Activated CD4-positive, alpha-beta T cell treated with anti-CD3 and anti-CD28 coated beads, Interleukin-2, amount 10 ng/mL, durations not matched to agents 7 days and 5 days (primary cell): ENCODE measurements around the gene SETD7. TPM values are rescaled to one million over a fixed set of nuclear protein-coding genes. Genes with fewer than 3 reads are reported as not detected.
A peak's percentile ranks its signal among the peaks of the same experiment; 100 is the strongest.

Experiments
- CTCF ChIA-PET: fragments of 350-600 bp; sonication (Branson Sonifier 250); formaldehyde crosslinking; loops from one replicate; lab custom pipeline; 2021; ENCODE audit warnings: antibody characterized with exemption; lab: Charles Lee
- POLR2A ChIA-PET: fragments of 350-600 bp; sonication (Branson Sonifier 250); formaldehyde crosslinking; loops from one replicate; lab custom pipeline; 2021; ENCODE audit warnings: antibody characterized with exemption; lab: Charles Lee
- DNase-seq: peaks from one replicate; pipeline ENCODE4 v3.0.0-alpha.2; 2020
- H3K27ac Mint-ChIP-seq: one replicate; pipeline ENCODE4 v1.8.0; 2021; ENCODE audit warnings: mild to moderate bottlenecking, moderate library complexity, mixed read lengths
- H3K27me3 Mint-ChIP-seq: one replicate; pipeline ENCODE4 v1.8.0; 2021; ENCODE audit warnings: mixed read lengths
- H3K36me3 Mint-ChIP-seq: one replicate; pipeline ENCODE4 v1.8.0; 2021; ENCODE audit warnings: low read depth, mixed read lengths
- H3K4me1 Mint-ChIP-seq: one replicate; pipeline ENCODE4 v1.8.0; 2021; ENCODE audit warnings: mixed read lengths
- H3K4me3 Mint-ChIP-seq: one replicate; pipeline ENCODE4 v1.8.0; 2021; ENCODE audit warnings: mild to moderate bottlenecking, moderate library complexity, mixed read lengths
- H3K9me3 Mint-ChIP-seq: one replicate; pipeline ENCODE4 v1.8.0; 2021; ENCODE audit warnings: mixed read lengths
- total RNA-seq, 2 experiments: library from RNA; stranded (reverse); gene quantifications; one replicate each; pipeline ENCODE4 v1.2.3, GENCODE V29; 2021

SETD7 gene
- total RNA-seq, 2 experiments from 2014 or later = 5.8 to 6.7 TPM

- DNase-seq = no peak
- CTCF ChIA-PET = interaction anchor here (1.0 kb wide), 1 partner anchor 72 kb away, joined by 3 read pairs; no protein-coding TSS in a partner anchor
- H3K27me3 Mint-ChIP-seq = peaks cover 24% of the 10 kb centered on the region
- H3K36me3 Mint-ChIP-seq = no peaks in the 10 kb centered on the region
- POLR2A ChIA-PET = interaction anchor here (0.6 to 1.1 kb wide), 2 partner anchors 8 to 102 kb away, joined by 3 to 4 read pairs; no protein-coding TSS in a partner anchor
- H3K4me3 Mint-ChIP-seq = peak overlapping the region; percentile 93
- H3K27ac Mint-ChIP-seq = peak overlapping the region; percentile 97
- H3K4me1 Mint-ChIP-seq = peaks cover 38% of the 10 kb centered on the region
- no peaks in the 10 kb centered on the region for H3K9me3 Mint-ChIP-seq
These were observed 1.5 kb downstream of the SETD7 start for GRCh38 chr4:139554642-139554892.

GRCh38 chr4:139553751-139554641 is 2.0 kb downstream of the SETD7 start:
- Mint-ChIP-seq H3K27ac (peak overlapping the region; percentile 97), H3K36me3 (no peaks in the 10 kb centered on the region), H3K9me3 (no peaks in the 10 kb centered on the region), H3K27me3 (peaks cover 20% of the 10 kb centered on the region), H3K4me1 (peaks cover 36% of the 10 kb centered on the region), H3K4me3 (peak overlapping the region; percentile 93)
- no peak for DNase-seq
- ChIA-PET POLR2A (interaction anchor here (0.6 to 1.1 kb wide), 2 partner anchors 8 to 102 kb away, joined by 3 to 4 read pairs; no protein-coding TSS in a partner anchor), CTCF (interaction anchor here (1.0 to 1.2 kb wide), 2 partner anchors 32 to 71 kb away, joined by 3 to 4 read pairs; no protein-coding TSS in a partner anchor)

DNA sequence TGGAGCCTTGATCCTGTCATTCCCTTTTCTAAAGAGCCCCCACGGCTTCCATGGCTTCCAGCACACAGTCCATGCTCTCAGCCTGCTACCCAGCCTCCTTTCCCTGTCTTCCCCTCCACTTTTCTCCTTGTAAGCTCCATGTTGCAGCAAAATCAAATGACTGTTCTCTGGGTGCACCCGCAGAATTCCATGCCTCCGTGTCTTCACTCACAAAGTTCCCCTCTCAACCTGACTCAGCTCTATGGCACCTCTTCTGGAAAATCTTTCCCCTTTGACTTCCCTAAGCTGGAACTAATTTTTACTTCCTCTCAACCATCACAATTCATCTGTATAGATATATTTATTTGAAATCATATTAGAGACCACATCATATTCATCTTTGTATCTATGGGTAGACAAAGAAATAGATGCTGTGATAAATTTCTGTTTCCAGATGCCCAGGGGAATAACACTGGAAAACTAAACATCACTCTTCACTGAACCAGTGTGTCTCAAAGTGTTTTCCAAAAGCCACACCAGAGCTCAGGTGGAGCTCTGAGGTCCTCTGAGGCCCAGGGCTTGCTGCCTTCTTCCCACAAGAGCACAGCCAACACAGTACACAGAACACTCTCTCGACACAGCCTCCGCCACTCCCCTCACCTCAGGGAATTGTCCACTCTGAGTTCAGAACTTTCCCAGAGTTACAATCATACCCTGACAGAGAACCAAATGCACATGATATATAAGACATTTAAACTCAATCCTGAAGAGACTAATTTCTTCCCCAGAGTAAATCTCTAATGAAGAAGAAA is 3.3 kb downstream of the SETD7 start:
- ChIA-PET CTCF (interaction anchor here (0.6 to 1.7 kb wide), 3 partner anchors 12 to 702 kb away, joined by 4 to 5 read pairs (median 4); no protein-coding TSS in a partner anchor), POLR2A (no interaction called here)
- H3K27me3 Mint-ChIP-seq = peaks cover 8% of the 10 kb centered on the region
- DNase-seq = no peak
- no peaks in the 10 kb centered on the region for H3K9me3 Mint-ChIP-seq
- H3K36me3 Mint-ChIP-seq = no peaks in the 10 kb centered on the region
- no peak overlapping the region for H3K27ac Mint-ChIP-seq
- no peak overlapping the region for H3K4me3 Mint-ChIP-seq
- peaks cover 29% of the 10 kb centered on the region for H3K4me1 Mint-ChIP-seq

DNA sequence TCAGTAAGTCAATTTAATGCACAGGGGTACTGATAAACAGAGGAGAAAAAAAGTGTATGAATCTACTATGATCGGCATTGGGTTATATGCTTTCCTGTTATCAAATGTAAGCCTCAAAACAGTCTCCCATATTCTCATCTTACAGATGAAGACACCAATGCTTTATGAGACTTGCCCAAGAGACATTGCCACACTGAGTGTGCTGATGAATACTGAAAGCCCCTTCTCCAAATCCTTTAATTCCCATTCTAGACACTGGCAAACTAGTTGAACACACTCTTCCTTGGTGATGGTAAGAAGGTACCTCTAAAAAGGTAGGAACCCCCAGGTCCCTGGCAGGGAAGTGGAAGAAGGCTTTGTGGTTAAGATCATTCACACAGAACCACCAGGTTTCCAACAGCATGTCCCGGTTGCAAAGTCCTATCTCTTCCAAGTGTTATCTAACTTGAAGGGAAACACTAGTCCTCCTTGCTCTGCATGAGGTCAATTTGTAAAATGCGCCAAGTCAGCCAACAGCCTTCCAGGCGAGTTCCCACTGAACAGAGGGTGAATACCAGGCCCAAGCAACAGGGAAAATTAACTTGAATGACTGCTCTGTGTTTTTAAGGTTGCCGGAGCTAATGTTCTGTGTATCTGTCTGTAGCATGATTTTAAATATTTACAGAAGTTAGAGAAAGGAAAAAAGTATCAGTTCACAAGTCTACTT is 5.1 kb downstream of the SETD7 start:
- DNase-seq = no peak
- Mint-ChIP-seq H3K4me1 (peaks cover 21% of the 10 kb centered on the region), H3K27me3 (no peaks in the 10 kb centered on the region), H3K36me3 (no peaks in the 10 kb centered on the region), H3K27ac (no peak overlapping the region), H3K9me3 (no peaks in the 10 kb centered on the region), H3K4me3 (no peak overlapping the region)
- ChIA-PET POLR2A (no interaction called here), CTCF (interaction anchor here (2.2 kb wide), 1 partner anchor 10 kb away, joined by 6 read pairs; no protein-coding TSS in a partner anchor)

- H3K9me3 Mint-ChIP-seq = no peaks in the 10 kb centered on the region
- peaks cover 5% of the 10 kb centered on the region for H3K4me1 Mint-ChIP-seq
- POLR2A ChIA-PET = no interaction called here
- peaks cover 2% of the 10 kb centered on the region for H3K36me3 Mint-ChIP-seq
- CTCF ChIA-PET = interaction anchor here (0.9 to 1.0 kb wide), 2 partner anchors 9 to 17 kb away, joined by 3 read pairs; no protein-coding TSS in a partner anchor
- no peak for DNase-seq
- no peak overlapping the region for H3K4me3 Mint-ChIP-seq
- H3K27me3 Mint-ChIP-seq = no peaks in the 10 kb centered on the region
- no peak overlapping the region for H3K27ac Mint-ChIP-seq
These were observed 8.0 kb downstream of the SETD7 start for GRCh38 chr4:139547979-139548378.

DNA sequence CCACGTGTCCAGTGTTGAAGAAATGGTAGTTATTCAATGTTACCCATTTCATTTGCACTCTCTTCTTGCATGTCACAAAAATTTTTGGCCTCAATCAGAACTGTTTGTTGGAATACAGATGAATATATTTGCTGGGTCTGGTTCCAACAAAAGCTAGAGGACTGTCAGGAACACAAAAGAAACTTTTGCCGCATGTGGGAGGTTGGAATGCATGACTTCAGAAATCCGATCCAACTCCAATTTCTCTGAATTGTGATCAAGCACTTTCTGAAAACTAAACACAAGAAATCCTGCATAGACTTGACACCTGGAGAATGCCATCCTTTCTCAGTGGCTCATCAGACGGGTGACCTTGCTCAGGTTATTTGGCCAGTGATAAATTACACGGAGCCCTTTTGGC is 15.4 kb downstream of the SETD7 start:
- no peak overlapping the region for H3K27ac Mint-ChIP-seq
- no peak overlapping the region for H3K4me3 Mint-ChIP-seq
- H3K9me3 Mint-ChIP-seq = no peaks in the 10 kb centered on the region
- POLR2A ChIA-PET = no interaction called here
- H3K27me3 Mint-ChIP-seq = no peaks in the 10 kb centered on the region
- CTCF ChIA-PET = interaction anchor here (1.5 to 2.3 kb wide), 2 partner anchors 9 to 12 kb away, joined by 4 to 6 read pairs; no protein-coding TSS in a partner anchor
- no peaks in the 10 kb centered on the region for H3K4me1 Mint-ChIP-seq
- no peak for DNase-seq
- H3K36me3 Mint-ChIP-seq = peaks cover 7% of the 10 kb centered on the region

DNA sequence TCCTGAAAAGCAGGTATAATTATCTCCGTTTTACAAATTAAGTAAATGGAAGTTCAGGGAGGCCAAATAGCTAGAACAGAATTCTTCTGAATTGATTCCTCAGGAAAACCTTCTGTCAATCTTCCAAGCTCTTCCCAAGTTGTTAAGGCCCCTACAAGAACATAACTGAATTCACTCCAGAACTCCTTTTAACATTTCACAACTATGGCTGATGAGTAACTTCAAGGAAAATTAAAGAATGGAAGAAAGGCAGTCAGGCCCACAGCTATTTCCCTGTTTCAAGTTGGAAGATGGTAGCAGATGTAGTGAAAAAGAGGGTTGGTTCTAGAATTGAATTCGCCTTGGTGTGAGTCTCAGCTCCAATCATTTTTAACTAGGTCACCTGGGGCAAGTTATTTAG is 15.9 kb downstream of the SETD7 start:
- ChIA-PET CTCF (interaction anchor here (2.3 kb wide), 1 partner anchor 9 kb away, joined by 6 read pairs; no protein-coding TSS in a partner anchor), POLR2A (no interaction called here)
- no peak for DNase-seq
- Mint-ChIP-seq H3K9me3 (no peaks in the 10 kb centered on the region), H3K27ac (no peak overlapping the region), H3K4me1 (no peaks in the 10 kb centered on the region), H3K4me3 (no peak overlapping the region), H3K36me3 (peaks cover 7% of the 10 kb centered on the region), H3K27me3 (no peaks in the 10 kb centered on the region)

- Mint-ChIP-seq H3K27ac (no peak overlapping the region), H3K4me3 (no peak overlapping the region), H3K36me3 (peaks cover 3% of the 10 kb centered on the region), H3K27me3 (no peaks in the 10 kb centered on the region), H3K9me3 (no peaks in the 10 kb centered on the region), H3K4me1 (no peaks in the 10 kb centered on the region)
- DNase-seq = no peak
- ChIA-PET CTCF (no interaction called here), POLR2A (no interaction called here)
These were observed 18.7 kb downstream of the SETD7 start for GRCh38 chr4:139537292-139537691.

DNA sequence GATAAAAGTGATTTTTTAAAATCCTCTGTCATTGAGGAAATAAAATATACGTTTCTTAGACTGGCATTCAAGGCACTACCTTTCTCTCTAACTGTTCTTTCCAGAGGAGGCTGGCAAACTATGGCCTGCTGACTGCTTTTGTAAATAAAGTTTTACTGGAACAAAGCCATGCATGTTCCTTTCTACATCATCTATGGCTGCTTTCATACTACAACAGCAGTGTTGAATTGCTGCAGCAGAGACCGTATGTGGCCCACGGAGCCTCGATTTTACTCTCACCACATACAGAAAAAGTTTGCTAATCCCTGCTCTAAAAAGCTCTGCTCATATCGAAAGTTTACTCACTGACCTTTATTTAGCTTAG is 20.2 kb downstream of the SETD7 start:
- Mint-ChIP-seq H3K27me3 (no peaks in the 10 kb centered on the region), H3K4me1 (peaks cover 1% of the 10 kb centered on the region), H3K27ac (no peak overlapping the region), H3K9me3 (no peaks in the 10 kb centered on the region), H3K36me3 (no peaks in the 10 kb centered on the region), H3K4me3 (no peak overlapping the region)
- ChIA-PET POLR2A (no interaction called here), CTCF (no interaction called here)
- no peak for DNase-seq

GRCh38 chr4:139535228-139535870 is 20.7 kb downstream of the SETD7 start:
- ChIA-PET POLR2A (no interaction called here), CTCF (interaction anchor here (0.6 to 0.7 kb wide), 2 partner anchors 117 to 135 kb away, joined by 3 to 5 read pairs; no protein-coding TSS in a partner anchor)
- no peak overlapping the region for H3K27ac Mint-ChIP-seq
- no peak overlapping the region for H3K4me3 Mint-ChIP-seq
- no peaks in the 10 kb centered on the region for H3K27me3 Mint-ChIP-seq
- H3K9me3 Mint-ChIP-seq = no peaks in the 10 kb centered on the region
- H3K36me3 Mint-ChIP-seq = no peaks in the 10 kb centered on the region
- DNase-seq = no peak
- peaks cover 3% of the 10 kb centered on the region for H3K4me1 Mint-ChIP-seq

GRCh38 chr4:139534287-139534950 is 21.6 kb downstream of the SETD7 start:
- Mint-ChIP-seq H3K27me3 (no peaks in the 10 kb centered on the region), H3K27ac (no peak overlapping the region), H3K36me3 (no peaks in the 10 kb centered on the region), H3K4me3 (no peak overlapping the region), H3K9me3 (no peaks in the 10 kb centered on the region), H3K4me1 (peaks cover 3% of the 10 kb centered on the region)
- POLR2A ChIA-PET = no interaction called here
- no peak for DNase-seq
- CTCF ChIA-PET = interaction anchor here (0.7 to 0.8 kb wide), 2 partner anchors 86 to 116 kb away, joined by 3 to 5 read pairs; no protein-coding TSS in a partner anchor
